Bronchial epithelial cell (primary cell): Measurements from ENCODE around the gene PGM2L1. TPM values are rescaled to one million over a fixed set of nuclear protein-coding genes. Genes with fewer than 3 reads are reported as not detected.

Experiments
- DNase-seq: peaks from one replicate; pipeline ENCODE4 v3.0.0-alpha.2; 2010; ENCODE audit warnings: low read depth
- FAIRE-seq: peaks from 2 replicates; lab custom pipeline; 2011; peaks lifted over from hg19 to GRCh38; lab: Jason Lieb, UNC
- H3K27me3 ChIP-seq: 2 replicates; pipeline ENCODE4 v1.5.1; 2011; ENCODE audit warnings: low read length; ENCODE audit not compliant: control insufficient read depth, insufficient read depth
- H3K36me3 ChIP-seq: 2 replicates; pipeline ENCODE4 v1.5.1; 2011; ENCODE audit warnings: low read length; ENCODE audit not compliant: control insufficient read depth, insufficient read depth
- H3K4me3 ChIP-seq: 2 replicates; pipeline ENCODE4 v1.5.1; 2011; ENCODE audit warnings: mild to moderate bottlenecking, low read depth, low read length, control low read depth
- CTCF ChIP-seq: IDR thresholded peaks from 2 replicates; pipeline ENCODE4 v1.5.1; 2011; ENCODE audit warnings: mild to moderate bottlenecking, moderate library complexity, low read length, control low read depth, inconsistent platforms; ENCODE audit not compliant: insufficient read depth, severe bottlenecking
- total RNA-seq: library from RNA; depleted of rRNA; stranded (reverse); fragments of >200 nt; gene quantifications from 2 replicates; pipeline ENCODE4 v1.2.1, GENCODE V29; 2014

PGM2L1 gene
- total RNA-seq, 1 donor from 2014 or later = 1.1 TPM

DNA sequence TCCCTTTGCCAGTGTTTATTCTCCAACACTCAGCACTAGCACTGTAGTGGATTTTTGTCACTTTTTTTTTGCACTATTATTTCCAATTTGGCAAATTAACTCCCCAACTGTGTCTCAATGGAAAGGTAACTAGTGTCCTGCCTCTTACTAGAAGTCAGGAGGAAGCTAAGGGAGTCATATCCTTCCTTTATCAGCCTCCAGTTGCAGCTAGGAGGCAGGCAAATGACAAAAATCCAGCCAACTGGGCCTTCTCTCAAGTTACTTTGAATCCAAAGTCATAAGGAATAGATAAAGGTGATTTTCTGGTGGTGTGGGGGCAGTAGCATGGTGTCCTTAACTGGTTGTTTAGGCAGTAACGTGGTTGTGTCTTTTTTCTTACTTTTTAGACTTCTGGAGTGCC lies 71.2 kb downstream of the PGM2L1 start:
- FAIRE-seq (no peak), DNase-seq (no peak)
- no peak overlapping the region for H3K4me3 ChIP-seq
- H3K27me3 ChIP-seq = no peaks in the 10 kb centered on the region
- no peaks in the 10 kb centered on the region for H3K36me3 ChIP-seq
- no peak for TF ChIP-seq CTCF

- Histone ChIP-seq H3K36me3 (no peaks in the 10 kb centered on the region), H3K4me3 (no peak overlapping the region), H3K27me3 (no peaks in the 10 kb centered on the region)
- no peak for FAIRE-seq
- DNase-seq = no peak
- TF ChIP-seq CTCF = no peak
These were observed 71.6 kb downstream of the PGM2L1 start for GRCh38 chr11:74326665-74327064.

DNA sequence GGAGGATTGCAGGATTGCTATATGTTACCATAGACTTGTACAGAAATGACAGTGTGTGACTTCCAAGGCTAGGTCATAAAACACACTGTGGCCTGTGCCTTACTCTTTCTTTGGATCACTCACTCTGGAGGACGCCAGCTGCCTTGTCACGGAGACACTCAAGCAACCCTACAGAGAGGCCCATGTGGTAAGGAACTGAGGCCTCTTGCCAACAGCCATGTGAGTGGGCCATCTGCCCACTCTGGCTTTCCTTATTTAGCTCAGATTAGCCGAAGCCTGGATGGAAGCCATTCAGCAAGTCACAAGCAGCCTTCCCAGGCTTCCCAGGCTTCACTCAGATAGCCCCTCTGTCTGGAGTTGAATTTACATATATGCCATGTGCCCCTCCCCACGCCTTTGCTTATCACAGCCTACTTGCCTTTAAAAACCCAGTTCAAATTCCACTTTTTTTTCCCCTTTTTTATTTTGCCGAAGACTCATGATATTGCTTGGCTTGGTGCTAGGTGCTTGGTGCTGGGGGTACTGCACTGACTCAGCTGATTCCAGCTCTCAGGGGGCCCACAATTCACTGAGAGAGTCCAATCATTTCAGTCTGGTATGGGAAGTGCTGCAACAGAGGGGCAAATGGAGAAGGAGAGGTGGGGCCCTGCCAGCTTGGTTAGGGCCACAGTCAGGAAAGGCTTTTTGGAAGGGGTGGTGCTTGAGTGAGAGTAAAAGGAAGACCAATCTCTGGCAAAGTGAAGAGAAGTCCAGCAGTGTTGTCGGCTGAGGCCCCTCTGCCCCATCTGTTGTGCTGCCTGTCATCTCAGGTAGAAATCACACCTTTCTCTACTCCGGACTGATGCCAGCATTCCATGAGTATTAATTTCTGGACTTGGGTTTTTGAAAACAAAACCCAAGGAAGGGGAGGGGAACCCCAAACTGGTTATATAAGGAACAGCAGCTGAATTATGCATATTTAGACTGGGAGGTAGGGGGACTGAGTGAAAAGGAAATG lies 72.3 kb downstream of the PGM2L1 start:
- H3K36me3 ChIP-seq = no peaks in the 10 kb centered on the region
- TF ChIP-seq CTCF = no peak
- DNase-seq (no peak), FAIRE-seq (no peak)
- no peaks in the 10 kb centered on the region for H3K27me3 ChIP-seq
- no peak overlapping the region for H3K4me3 ChIP-seq

DNA sequence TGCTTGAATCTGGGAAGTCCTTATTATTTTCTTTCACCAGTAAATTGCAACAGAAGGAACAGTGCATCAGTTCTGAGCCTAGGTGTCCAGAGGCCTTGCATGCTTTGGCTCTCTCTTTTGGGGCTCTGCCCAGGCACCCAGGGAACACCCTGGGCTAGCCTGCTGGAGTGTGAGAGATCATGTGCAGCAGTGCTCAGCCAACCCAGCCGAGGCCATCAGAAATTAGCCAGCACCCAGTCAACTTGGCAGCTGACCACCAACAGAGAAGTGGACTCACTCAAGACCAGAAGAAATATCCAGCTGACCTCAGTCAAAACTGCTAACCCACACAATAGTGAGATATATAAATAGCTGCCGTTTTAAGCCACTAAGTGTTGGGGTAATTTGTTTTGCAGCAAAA lies 75.6 kb downstream of the PGM2L1 start:
- H3K4me3 ChIP-seq = no peak overlapping the region
- no peaks in the 10 kb centered on the region for H3K36me3 ChIP-seq
- no peak for TF ChIP-seq CTCF
- no peaks in the 10 kb centered on the region for H3K27me3 ChIP-seq
- FAIRE-seq = no peak
- DNase-seq = no peak

DNA sequence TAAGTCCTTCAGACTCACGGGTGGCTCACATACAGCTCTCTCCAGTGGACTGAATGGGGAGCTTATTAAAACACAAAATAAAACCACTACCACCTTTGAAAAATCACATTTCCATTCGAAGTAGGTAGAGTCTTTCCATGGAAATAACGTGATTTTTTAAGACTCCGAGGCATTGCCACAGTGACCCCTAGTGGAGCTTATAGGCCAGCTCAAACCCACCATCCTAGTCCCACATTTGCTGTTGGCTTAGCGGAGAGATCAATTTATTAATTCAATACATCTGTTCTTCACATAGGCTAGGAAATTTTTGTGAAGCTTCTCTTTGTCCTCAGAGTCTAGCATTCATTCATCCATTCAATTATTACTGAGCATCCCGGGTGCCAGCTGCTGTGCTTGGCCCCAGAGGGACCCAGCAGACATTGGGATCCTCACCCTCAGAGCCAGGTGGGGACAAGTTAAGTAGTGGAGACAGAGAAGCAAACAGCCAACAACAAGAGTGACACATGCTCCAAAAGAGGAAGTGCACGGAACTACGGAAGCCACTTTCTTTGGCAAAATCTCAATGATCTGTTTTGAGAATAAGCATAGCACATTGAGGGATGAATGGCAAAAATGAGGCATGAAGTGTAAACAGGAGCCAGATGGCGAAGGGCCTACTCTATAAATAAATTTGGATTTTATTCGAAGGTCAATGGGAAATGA lies 76.6 kb downstream of the PGM2L1 start:
- peak; percentile 48 for TF ChIP-seq CTCF
- Histone ChIP-seq H3K4me3 (no peak overlapping the region), H3K27me3 (no peaks in the 10 kb centered on the region), H3K36me3 (no peaks in the 10 kb centered on the region)
- no peak for FAIRE-seq
- DNase-seq = peak; percentile 15
